22Rv1 (cell line): ENCODE measurements around the gene NUDT16L1.

Source experiments
- ZFX ChIP-seq: fragments of 450-650 bp; IDR thresholded peaks from 2 replicates; pipeline ENCODE4 v1.6.1; 2017; ENCODE audit warnings: antibody characterized with exemption, borderline replicate concordance
- TF ChIP-seq, protein P1 (sequence below): fragments of 450-650 bp; IDR thresholded peaks from 2 replicates; pipeline ENCODE4 v1.5.1; 2017; ENCODE audit warnings: mild to moderate bottlenecking

DNA sequence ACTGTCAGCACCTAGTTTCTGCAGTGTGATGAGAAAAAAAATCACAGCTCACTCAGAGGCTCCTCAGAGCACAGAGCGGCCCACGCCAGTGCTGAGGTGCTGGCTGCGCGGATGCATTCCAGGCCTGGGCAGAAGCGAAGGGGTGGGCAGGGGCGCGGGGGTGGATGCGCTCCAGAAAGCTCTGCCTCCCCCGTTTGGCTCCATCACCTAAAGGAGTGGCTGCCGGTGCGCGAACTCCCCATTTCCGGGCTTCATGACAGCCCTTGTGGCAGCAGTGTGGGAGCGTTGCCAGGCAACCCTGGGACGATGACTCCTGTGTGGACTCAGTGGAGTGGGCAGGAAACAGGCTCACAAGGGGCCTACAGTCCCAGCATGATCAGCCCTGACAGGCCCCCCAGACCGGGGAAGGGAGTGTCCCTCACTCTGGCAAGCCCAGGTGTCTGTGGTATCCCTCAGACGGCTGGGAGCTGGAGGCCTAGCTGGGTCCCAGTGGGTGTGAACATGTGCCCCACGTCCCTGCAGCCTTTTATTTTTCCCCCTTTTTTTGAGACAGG, 32.8 kb upstream of the NUDT16L1 start:
- TF ChIP-seq, protein P1, sequence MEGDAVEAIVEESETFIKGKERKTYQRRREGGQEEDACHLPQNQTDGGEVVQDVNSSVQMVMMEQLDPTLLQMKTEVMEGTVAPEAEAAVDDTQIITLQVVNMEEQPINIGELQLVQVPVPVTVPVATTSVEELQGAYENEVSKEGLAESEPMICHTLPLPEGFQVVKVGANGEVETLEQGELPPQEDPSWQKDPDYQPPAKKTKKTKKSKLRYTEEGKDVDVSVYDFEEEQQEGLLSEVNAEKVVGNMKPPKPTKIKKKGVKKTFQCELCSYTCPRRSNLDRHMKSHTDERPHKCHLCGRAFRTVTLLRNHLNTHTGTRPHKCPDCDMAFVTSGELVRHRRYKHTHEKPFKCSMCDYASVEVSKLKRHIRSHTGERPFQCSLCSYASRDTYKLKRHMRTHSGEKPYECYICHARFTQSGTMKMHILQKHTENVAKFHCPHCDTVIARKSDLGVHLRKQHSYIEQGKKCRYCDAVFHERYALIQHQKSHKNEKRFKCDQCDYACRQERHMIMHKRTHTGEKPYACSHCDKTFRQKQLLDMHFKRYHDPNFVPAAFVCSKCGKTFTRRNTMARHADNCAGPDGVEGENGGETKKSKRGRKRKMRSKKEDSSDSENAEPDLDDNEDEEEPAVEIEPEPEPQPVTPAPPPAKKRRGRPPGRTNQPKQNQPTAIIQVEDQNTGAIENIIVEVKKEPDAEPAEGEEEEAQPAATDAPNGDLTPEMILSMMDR: no peak
- no peak for TF ChIP-seq ZFX
